ENCODE results near the gene OPN1MW2.
"Not testable (repeated sequence)": the region's sequence is repeated elsewhere in the genome, so short reads cannot be mapped to it uniquely, and the experiment has no call there.

- TF ChIP-seq ZMYM3 (CRISPR knock-in tag; IDR thresholded peaks at IDR 0.05); ZFX (CRISPR knock-in tag; IDR thresholded peaks at IDR 0.05; ENCODE audit: low read depth); SP5 (CRISPR knock-in tag; IDR thresholded peaks at IDR 0.05; ENCODE audit: borderline replicate concordance, low read depth); KLF16 (CRISPR knock-in tag; IDR thresholded peaks at IDR 0.05); SMAD3 (CRISPR knock-in tag; IDR thresholded peaks at IDR 0.05); EP300 (IDR thresholded peaks at IDR 0.05; ENCODE audit: low read depth in 2 of 2, low read length in 2 of 2); EP300 (CRISPR knock-in tag; IDR thresholded peaks at IDR 0.05; ENCODE audit: borderline replicate concordance); ZBTB40 (IDR thresholded peaks at IDR 0.05); ZBTB40 (CRISPR knock-in tag; IDR thresholded peaks at IDR 0.05); CEBPG (CRISPR knock-in tag; IDR thresholded peaks at IDR 0.05): not testable (repeated sequence)
- TF ChIP-seq, protein P1, sequence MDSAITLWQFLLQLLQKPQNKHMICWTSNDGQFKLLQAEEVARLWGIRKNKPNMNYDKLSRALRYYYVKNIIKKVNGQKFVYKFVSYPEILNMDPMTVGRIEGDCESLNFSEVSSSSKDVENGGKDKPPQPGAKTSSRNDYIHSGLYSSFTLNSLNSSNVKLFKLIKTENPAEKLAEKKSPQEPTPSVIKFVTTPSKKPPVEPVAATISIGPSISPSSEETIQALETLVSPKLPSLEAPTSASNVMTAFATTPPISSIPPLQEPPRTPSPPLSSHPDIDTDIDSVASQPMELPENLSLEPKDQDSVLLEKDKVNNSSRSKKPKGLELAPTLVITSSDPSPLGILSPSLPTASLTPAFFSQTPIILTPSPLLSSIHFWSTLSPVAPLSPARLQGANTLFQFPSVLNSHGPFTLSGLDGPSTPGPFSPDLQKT (CRISPR knock-in tag; IDR thresholded peaks at IDR 0.05; ENCODE audit: borderline replicate concordance), result not testable (repeated sequence)
- TF ChIP-seq, protein P2, sequence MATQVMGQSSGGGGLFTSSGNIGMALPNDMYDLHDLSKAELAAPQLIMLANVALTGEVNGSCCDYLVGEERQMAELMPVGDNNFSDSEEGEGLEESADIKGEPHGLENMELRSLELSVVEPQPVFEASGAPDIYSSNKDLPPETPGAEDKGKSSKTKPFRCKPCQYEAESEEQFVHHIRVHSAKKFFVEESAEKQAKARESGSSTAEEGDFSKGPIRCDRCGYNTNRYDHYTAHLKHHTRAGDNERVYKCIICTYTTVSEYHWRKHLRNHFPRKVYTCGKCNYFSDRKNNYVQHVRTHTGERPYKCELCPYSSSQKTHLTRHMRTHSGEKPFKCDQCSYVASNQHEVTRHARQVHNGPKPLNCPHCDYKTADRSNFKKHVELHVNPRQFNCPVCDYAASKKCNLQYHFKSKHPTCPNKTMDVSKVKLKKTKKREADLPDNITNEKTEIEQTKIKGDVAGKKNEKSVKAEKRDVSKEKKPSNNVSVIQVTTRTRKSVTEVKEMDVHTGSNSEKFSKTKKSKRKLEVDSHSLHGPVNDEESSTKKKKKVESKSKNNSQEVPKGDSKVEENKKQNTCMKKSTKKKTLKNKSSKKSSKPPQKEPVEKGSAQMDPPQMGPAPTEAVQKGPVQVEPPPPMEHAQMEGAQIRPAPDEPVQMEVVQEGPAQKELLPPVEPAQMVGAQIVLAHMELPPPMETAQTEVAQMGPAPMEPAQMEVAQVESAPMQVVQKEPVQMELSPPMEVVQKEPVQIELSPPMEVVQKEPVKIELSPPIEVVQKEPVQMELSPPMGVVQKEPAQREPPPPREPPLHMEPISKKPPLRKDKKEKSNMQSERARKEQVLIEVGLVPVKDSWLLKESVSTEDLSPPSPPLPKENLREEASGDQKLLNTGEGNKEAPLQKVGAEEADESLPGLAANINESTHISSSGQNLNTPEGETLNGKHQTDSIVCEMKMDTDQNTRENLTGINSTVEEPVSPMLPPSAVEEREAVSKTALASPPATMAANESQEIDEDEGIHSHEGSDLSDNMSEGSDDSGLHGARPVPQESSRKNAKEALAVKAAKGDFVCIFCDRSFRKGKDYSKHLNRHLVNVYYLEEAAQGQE (IDR thresholded peaks at IDR 0.05; ENCODE audit: borderline replicate concordance in 1 of 2, low read depth in 1 of 2, low read length in 2 of 2), result not testable (repeated sequence)
These were observed 47.0 kb upstream of the OPN1MW2 start for GRCh38 chrX:154172535-154172943.

Data from HepG2 (cell line).